Measurements from ENCODE around the gene DHCR24.
"Not testable (repeated sequence)": the region's sequence is repeated elsewhere in the genome, so short reads cannot be mapped to it uniquely, and the experiment has no call there.

The DHCR24 gene
- 5.4 to 82.9 (median 34.3) reads per million in 9 experiments for total RNA-seq

GRCh38 chr1:54886724-54887664, at the start of gene DHCR24:
Gene DHCR24, minus strand, starts transcription at chr1:54887195. Its CDS starts 76 bp downstream, at chr1:54887119.
- peak; percentile 83 for ATAC-seq (replicated peaks)
- peak within 1 kb of the TSS; percentile 11 to 79 for H3K27ac Mint-ChIP-seq
- no peaks in the 10 kb centered on the region for H3K9me3 Mint-ChIP-seq
- DNase-seq = peak; percentile 26 to 47 (median 43)
- H3K36me3 Mint-ChIP-seq (ENCODE audit: insufficient read depth) = peaks cover 5% of the 10 kb centered on the region
- peaks cover 6 to 30% of the 10 kb centered on the region in 2 donors for H3K27me3 Mint-ChIP-seq
- peak within 1 kb of the TSS; percentile 84 to 97 for H3K4me3 Mint-ChIP-seq
- H3K4me1 Mint-ChIP-seq (ENCODE audit: low read depth in 2 of 2) = peaks cover 20 to 21% of the 10 kb centered on the region in 2 donors

GRCh38 chr1:54936791-54937190, 49.8 kb upstream of the DHCR24 start:
- H3K4me3 Mint-ChIP-seq = no peak overlapping the region
- H3K9me3 Mint-ChIP-seq = no peaks in the 10 kb centered on the region
- H3K36me3 Mint-ChIP-seq (ENCODE audit: insufficient read depth) = no peaks in the 10 kb centered on the region
- peaks cover 28 to 50% of the 10 kb centered on the region in 2 donors for H3K27me3 Mint-ChIP-seq
- DNase-seq (no peak), ATAC-seq (replicated peaks) (no peak)
- H3K27ac Mint-ChIP-seq = peak overlapping the region in 1 of 2 donors; percentile 35
- H3K4me1 Mint-ChIP-seq (ENCODE audit: low read depth in 2 of 2) = peaks cover 4 to 6% of the 10 kb centered on the region in 2 donors

- peaks cover 4 to 6% of the 10 kb centered on the region in 2 donors for H3K4me1 Mint-ChIP-seq (ENCODE audit: low read depth in 2 of 2)
- no peak overlapping the region for H3K27ac Mint-ChIP-seq
- ATAC-seq (replicated peaks) = no peak
- no peaks in the 10 kb centered on the region for H3K36me3 Mint-ChIP-seq (ENCODE audit: insufficient read depth)
- peaks cover 28 to 45% of the 10 kb centered on the region in 2 donors for H3K27me3 Mint-ChIP-seq
- DNase-seq = no peak
- H3K9me3 Mint-ChIP-seq = no peaks in the 10 kb centered on the region
- no peak overlapping the region for H3K4me3 Mint-ChIP-seq
These were observed 47.9 kb upstream of the DHCR24 start for GRCh38 chr1:54934869-54935268.

- not testable (repeated sequence) for H3K36me3 Mint-ChIP-seq (ENCODE audit: insufficient read depth); ATAC-seq (replicated peaks); H3K27ac Mint-ChIP-seq; DNase-seq; H3K9me3 Mint-ChIP-seq; H3K4me3 Mint-ChIP-seq; H3K4me1 Mint-ChIP-seq (ENCODE audit: low read depth in 2 of 2)
- H3K27me3 Mint-ChIP-seq = peaks cover 28 to 42% of the 10 kb centered on the region in 2 donors
These were observed 47.1 kb upstream of the DHCR24 start for GRCh38 chr1:54934081-54934480.

GRCh38 chr1:54931275-54931840, 44.4 kb upstream of the DHCR24 start:
- ATAC-seq (replicated peaks) = no peak
- peaks cover 18 to 25% of the 10 kb centered on the region in 2 donors for H3K27me3 Mint-ChIP-seq
- no peaks in the 10 kb centered on the region for H3K36me3 Mint-ChIP-seq (ENCODE audit: insufficient read depth)
- no peaks in the 10 kb centered on the region for H3K9me3 Mint-ChIP-seq
- H3K27ac Mint-ChIP-seq = no peak overlapping the region
- H3K4me1 Mint-ChIP-seq (ENCODE audit: low read depth in 2 of 2) = peaks cover 0 to 2% of the 10 kb centered on the region in 2 donors
- DNase-seq = no peak
- H3K4me3 Mint-ChIP-seq = no peak overlapping the region

- H3K4me3 Mint-ChIP-seq = no peak overlapping the region
- no peak for ATAC-seq (replicated peaks)
These were observed 42.7 kb upstream of the DHCR24 start for GRCh38 chr1:54929700-54930099.

GRCh38 chr1:54928327-54928726, 41.3 kb upstream of the DHCR24 start:
- no peak for ATAC-seq (replicated peaks)
- H3K4me1 Mint-ChIP-seq (ENCODE audit: low read depth in 2 of 2) = no peaks in the 10 kb centered on the region
- H3K27me3 Mint-ChIP-seq = peaks cover 10 to 18% of the 10 kb centered on the region in 2 donors
- no peak overlapping the region for H3K4me3 Mint-ChIP-seq
- no peak for DNase-seq
- H3K9me3 Mint-ChIP-seq = no peaks in the 10 kb centered on the region
- H3K36me3 Mint-ChIP-seq (ENCODE audit: insufficient read depth) = no peaks in the 10 kb centered on the region
- no peak overlapping the region for H3K27ac Mint-ChIP-seq

More at GRCh38 chr1:54929700-54930099, 42.7 kb upstream of the DHCR24 start:
- Mint-ChIP-seq H3K36me3 (ENCODE audit: insufficient read depth) (no peaks in the 10 kb centered on the region), H3K4me1 (ENCODE audit: low read depth in 2 of 2) (no peaks in the 10 kb centered on the region), H3K9me3 (no peaks in the 10 kb centered on the region), H3K27ac (no peak overlapping the region), H3K27me3 (peaks cover 17 to 18% of the 10 kb centered on the region in 2 donors)
- no peak for DNase-seq

- peaks cover 16 to 25% of the 10 kb centered on the region in 2 donors for H3K27me3 Mint-ChIP-seq
- no peak overlapping the region for H3K4me3 Mint-ChIP-seq
- H3K27ac Mint-ChIP-seq = no peak overlapping the region
- no peaks in the 10 kb centered on the region for H3K4me1 Mint-ChIP-seq (ENCODE audit: low read depth in 2 of 2)
- no peak for DNase-seq
- H3K36me3 Mint-ChIP-seq (ENCODE audit: insufficient read depth) = no peaks in the 10 kb centered on the region
- no peak for ATAC-seq (replicated peaks)
- no peaks in the 10 kb centered on the region for H3K9me3 Mint-ChIP-seq
These were observed 40.7 kb upstream of the DHCR24 start for GRCh38 chr1:54927472-54928240.

GRCh38 chr1:54926970-54927369, 40.0 kb upstream of the DHCR24 start:
- no peak overlapping the region for H3K4me3 Mint-ChIP-seq
- no peak for ATAC-seq (replicated peaks)
- no peaks in the 10 kb centered on the region for H3K4me1 Mint-ChIP-seq (ENCODE audit: low read depth in 2 of 2)
- H3K27me3 Mint-ChIP-seq = peaks cover 23 to 32% of the 10 kb centered on the region in 2 donors
- H3K27ac Mint-ChIP-seq = no peak overlapping the region
- H3K9me3 Mint-ChIP-seq = no peaks in the 10 kb centered on the region
- DNase-seq = no peak
- H3K36me3 Mint-ChIP-seq (ENCODE audit: insufficient read depth) = no peaks in the 10 kb centered on the region

GRCh38 chr1:54922921-54923421, 36.0 kb upstream of the DHCR24 start:
- Mint-ChIP-seq H3K4me1 (ENCODE audit: low read depth in 2 of 2) (no peaks in the 10 kb centered on the region), H3K4me3 (no peak overlapping the region), H3K9me3 (no peaks in the 10 kb centered on the region), H3K27me3 (peaks cover 38 to 65% of the 10 kb centered on the region in 2 donors), H3K36me3 (ENCODE audit: insufficient read depth) (no peaks in the 10 kb centered on the region), H3K27ac (no peak overlapping the region)
- ATAC-seq (replicated peaks) (no peak), DNase-seq (no peak)

- no peak for ATAC-seq (replicated peaks)
- no peaks in the 10 kb centered on the region for H3K4me1 Mint-ChIP-seq (ENCODE audit: low read depth in 2 of 2)
These were observed 35.2 kb upstream of the DHCR24 start for GRCh38 chr1:54922040-54922761.

GRCh38 chr1:54919367-54920359, 32.7 kb upstream of the DHCR24 start:
- H3K4me3 Mint-ChIP-seq = no peak overlapping the region
- H3K9me3 Mint-ChIP-seq = no peaks in the 10 kb centered on the region
- H3K36me3 Mint-ChIP-seq (ENCODE audit: insufficient read depth) = no peaks in the 10 kb centered on the region
- DNase-seq (no peak), ATAC-seq (replicated peaks) (no peak)
- no peak overlapping the region for H3K27ac Mint-ChIP-seq
- H3K27me3 Mint-ChIP-seq = peaks cover 29 to 74% of the 10 kb centered on the region in 2 donors
- no peaks in the 10 kb centered on the region for H3K4me1 Mint-ChIP-seq (ENCODE audit: low read depth in 2 of 2)

More at GRCh38 chr1:54922040-54922761, 35.2 kb upstream of the DHCR24 start:
- Mint-ChIP-seq H3K4me3 (no peak overlapping the region), H3K27me3 (peaks cover 39 to 69% of the 10 kb centered on the region in 2 donors), H3K36me3 (ENCODE audit: insufficient read depth) (no peaks in the 10 kb centered on the region), H3K9me3 (no peaks in the 10 kb centered on the region), H3K27ac (no peak overlapping the region)
- DNase-seq = no peak

All from effector memory CD8-positive, alpha-beta T cell (primary cell).